Measurements from ENCODE around the gene DMD.

DMD gene

DNA sequence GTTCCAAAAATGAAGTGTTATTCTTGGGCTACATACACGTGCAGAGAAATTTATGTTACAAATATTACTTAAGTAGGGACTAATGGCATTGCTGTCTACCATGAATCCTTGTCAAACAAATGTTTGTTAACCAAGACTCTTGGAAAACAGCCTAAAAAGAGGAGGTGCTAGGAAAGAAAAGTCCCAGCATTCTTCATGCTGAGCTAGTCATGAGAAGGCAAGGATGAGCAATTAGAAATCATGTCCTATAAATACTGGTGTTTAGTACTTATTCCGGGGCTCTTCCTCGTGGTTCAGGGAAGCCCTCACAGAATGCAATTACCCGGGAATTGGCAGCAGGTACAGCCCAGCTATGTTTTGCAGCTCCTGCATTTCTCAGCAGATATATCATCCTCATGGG is 1761.4 kb downstream of the DMD start:
- POLR2A ChIA-PET, result no interaction called here
- TF ChIP-seq, protein P1, sequence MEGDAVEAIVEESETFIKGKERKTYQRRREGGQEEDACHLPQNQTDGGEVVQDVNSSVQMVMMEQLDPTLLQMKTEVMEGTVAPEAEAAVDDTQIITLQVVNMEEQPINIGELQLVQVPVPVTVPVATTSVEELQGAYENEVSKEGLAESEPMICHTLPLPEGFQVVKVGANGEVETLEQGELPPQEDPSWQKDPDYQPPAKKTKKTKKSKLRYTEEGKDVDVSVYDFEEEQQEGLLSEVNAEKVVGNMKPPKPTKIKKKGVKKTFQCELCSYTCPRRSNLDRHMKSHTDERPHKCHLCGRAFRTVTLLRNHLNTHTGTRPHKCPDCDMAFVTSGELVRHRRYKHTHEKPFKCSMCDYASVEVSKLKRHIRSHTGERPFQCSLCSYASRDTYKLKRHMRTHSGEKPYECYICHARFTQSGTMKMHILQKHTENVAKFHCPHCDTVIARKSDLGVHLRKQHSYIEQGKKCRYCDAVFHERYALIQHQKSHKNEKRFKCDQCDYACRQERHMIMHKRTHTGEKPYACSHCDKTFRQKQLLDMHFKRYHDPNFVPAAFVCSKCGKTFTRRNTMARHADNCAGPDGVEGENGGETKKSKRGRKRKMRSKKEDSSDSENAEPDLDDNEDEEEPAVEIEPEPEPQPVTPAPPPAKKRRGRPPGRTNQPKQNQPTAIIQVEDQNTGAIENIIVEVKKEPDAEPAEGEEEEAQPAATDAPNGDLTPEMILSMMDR (IDR thresholded peaks at IDR 0.05; ENCODE audit: control extremely low read depth, extremely low read depth, low read depth, missing control alignments), result no peak
- DNase-seq (ENCODE audit: extremely low spot score), result no peak
- CTCF ChIA-PET, result no interaction called here

DNA sequence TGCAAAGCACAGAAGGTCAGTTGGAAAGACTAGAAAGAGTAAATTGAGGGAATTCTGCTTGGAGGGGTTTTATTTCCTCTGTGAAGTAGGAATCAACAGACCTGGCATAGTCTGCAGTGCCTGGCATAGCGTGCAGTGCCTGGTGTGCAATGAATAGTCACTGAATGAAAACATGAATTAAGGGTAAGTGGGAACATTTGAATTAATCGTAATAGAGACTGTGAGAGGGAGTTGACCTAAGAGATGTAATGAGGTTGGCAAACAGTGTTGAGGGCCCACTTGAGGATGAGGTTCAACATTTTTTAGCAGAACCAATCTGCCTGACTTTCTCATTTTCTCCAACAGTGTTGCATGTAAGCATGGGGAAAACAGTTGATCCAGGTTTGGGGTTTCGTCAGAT is 1762.3 kb downstream of the DMD start:
- no peak for DNase-seq (ENCODE audit: extremely low spot score)
- CTCF ChIA-PET, result interaction anchor here (1.2 kb wide), 1 partner anchor 25 kb away, joined by 3 read pairs; no protein-coding TSS in a partner anchor

DNA sequence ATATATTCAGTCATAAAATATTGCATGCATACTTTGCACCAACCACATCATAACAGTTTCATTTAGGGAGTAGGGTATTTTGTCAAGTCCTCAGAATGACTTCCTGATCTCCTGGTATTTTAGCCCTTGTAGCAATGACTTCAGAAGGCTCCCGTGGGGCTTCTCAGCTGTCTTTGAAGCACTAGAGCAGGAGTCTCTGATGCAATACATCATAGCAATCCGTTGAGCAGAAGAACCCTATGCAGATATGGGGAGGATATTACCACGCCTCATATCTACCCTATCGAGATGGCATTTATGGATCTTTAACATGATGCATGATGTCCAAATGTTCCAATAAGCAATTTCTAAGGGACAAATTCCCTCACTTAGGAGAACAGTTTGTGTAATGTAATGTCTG is 1765.8 kb downstream of the DMD start:
- ChIA-PET POLR2A (no interaction called here), CTCF (no interaction called here)
- DNase-seq (ENCODE audit: extremely low spot score), result no peak
- TF ChIP-seq, protein P1 (IDR thresholded peaks at IDR 0.05; ENCODE audit: control extremely low read depth, extremely low read depth, low read depth, missing control alignments), result no peak

More for the DNA sequence above, 1762.3 kb downstream of the DMD start:
- TF ChIP-seq, protein P1 (IDR thresholded peaks at IDR 0.05; ENCODE audit: control extremely low read depth, extremely low read depth, low read depth, missing control alignments), result no peak
- POLR2A ChIA-PET, result no interaction called here

DNA sequence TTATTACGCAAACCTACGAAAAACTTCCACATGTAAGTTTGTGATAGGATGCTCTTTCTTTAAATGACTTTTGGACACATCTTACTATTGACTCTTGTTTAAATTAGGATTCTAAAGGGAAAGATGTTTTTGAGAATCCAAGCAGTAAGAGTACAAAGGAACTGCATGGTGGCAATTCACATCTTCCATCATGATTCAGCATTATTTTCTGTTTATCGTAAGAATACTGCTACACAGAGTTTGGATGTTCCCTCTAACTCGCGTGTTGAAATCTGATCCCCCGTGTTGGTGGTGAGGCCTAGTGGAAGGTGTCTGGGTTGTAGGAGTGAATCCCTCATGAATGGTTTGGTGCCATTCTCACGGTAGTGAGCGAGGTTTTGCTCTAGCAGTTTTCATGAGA is 1767.7 kb downstream of the DMD start:
- ChIA-PET POLR2A (no interaction called here), CTCF (interaction anchor here (1.1 kb wide), 1 partner anchor 20 kb away, joined by 3 read pairs; no protein-coding TSS in a partner anchor)
- TF ChIP-seq, protein P1 (IDR thresholded peaks at IDR 0.05; ENCODE audit: control extremely low read depth, extremely low read depth, low read depth, missing control alignments), result no peak
- no peak for DNase-seq (ENCODE audit: extremely low spot score)

DNA sequence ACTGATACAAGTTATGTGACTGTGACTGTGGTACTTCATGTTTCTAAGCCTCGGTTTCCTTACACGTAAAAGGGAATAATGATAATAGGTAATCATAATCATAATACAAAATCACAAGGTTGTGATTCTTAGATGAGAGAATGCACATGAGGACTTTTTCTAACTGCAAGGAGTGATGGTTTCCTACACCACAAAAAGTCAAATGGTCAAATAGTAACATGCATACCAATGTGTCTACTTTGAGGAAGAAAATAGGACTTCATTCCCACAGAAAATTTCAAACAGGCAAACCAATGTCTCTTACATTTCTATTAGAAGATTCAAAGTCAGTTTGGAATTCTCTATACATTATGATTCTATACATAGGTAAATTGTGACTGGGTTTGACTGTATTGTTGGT is 1770.8 kb downstream of the DMD start:
- DNase-seq (ENCODE audit: extremely low spot score), result no peak
- ChIA-PET POLR2A (no interaction called here), CTCF (no interaction called here)
- TF ChIP-seq, protein P1 (IDR thresholded peaks at IDR 0.05; ENCODE audit: control extremely low read depth, extremely low read depth, low read depth, missing control alignments), result no peak

DNA sequence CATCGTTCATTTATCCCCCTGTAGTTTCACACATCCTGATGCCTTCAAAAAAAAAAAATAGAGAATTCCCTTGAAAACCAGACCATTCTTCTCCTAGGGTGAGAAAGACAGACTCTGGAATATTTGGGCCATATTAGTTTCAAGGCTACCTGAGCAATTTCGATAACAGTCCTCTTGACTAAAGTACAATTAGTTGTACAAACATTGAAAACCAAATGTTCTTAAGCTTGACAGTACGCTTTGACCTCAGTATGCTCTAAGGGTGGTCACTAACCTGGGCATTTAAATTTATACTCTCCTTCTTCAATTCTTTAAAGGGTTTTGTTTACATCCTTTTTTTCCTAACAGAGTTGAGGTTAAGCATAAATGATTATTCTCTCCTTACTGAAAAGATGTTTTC is 1774.9 kb downstream of the DMD start:
- ChIA-PET POLR2A (no interaction called here), CTCF (no interaction called here)

More for the DNA sequence above, 1774.9 kb downstream of the DMD start:
- TF ChIP-seq, protein P1 (IDR thresholded peaks at IDR 0.05; ENCODE audit: control extremely low read depth, extremely low read depth, low read depth, missing control alignments), result no peak
- DNase-seq (ENCODE audit: extremely low spot score), result no peak

Measured in GM10248 (cell line).